ENCODE results near the gene ABHD14A. TPM values are rescaled to one million over a fixed set of nuclear protein-coding genes. Genes with fewer than 3 reads are reported as not detected.

Gene ABHD14A
- polyA plus RNA-seq, 4 donors, result 24.2 to 36.6 (median 29.8) TPM

DNA sequence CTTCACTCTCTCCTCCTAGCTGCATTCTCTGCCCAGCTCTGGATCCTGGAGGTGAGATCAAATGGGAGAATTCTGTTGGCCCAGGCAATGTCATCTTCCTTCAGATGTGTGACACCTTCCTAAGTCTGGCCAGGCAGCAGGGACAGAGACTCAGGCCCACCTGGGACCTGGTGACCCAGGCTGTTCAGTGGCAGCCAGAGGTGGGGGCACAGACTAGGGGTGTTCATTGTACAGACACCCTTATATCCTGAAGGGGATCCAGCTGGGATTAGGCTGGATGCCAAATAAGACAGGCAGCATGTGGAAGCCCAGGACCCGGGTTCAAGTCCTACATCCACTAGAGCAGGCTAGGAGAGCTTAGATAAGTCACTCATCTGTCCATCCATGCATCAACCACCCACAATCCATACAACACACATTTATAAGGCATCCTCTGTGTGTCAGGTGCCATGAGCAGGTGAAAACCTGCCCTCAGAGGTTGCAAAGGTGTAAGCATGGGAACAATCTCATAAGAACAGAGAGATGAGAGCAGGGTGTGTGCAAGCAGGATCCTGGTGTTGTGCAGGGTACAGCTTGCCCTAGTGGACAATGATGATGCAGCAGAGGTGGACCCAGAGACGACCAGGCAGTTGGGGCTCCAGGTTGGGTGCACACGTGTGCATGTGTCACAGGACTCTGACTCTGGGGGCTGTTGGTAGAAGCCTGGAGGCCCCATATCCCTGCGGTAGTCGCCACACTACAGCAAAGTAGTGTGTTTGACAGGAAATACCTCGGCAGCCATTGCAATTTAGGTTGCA is 39.1 kb downstream of the ABHD14A start:
- DNase-seq (ENCODE audit: low read depth in 4 of 4, low spot score in 2 of 4), result no peak

DNA sequence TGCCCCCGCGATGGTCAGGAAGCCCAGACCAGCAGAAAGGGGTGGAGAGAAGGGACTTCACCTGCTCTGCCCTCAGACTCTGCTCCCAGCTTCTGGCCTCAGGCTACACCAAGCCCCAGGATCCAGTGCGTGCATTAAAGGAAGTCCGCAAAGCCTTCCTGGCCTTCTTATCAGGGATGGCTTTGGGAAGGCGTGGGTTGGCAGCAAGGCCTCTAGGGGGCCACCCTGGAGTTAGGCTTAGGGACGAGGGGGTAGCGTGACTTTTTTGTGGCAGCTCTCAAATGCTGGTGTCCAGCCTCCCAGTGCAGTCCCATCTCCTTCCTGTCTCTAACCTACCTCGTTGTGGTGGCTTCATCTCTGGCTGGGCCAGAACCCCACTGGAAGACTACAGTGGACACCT is 39.7 kb downstream of the ABHD14A start:
- DNase-seq (ENCODE audit: low read depth in 4 of 4, low spot score in 2 of 4), result no peak

GRCh38 chr3:52015438-52016228 is 40.8 kb downstream of the ABHD14A start:
- DNase-seq (ENCODE audit: low read depth in 4 of 4, low spot score in 2 of 4), result no peak

- DNase-seq (ENCODE audit: low read depth in 4 of 4, low spot score in 2 of 4), result no peak
These were observed 42.7 kb downstream of the ABHD14A start for GRCh38 chr3:52017586-52017985.

GRCh38 chr3:52018319-52019000 is 43.6 kb downstream of the ABHD14A start:
- DNase-seq (ENCODE audit: low read depth in 4 of 4, low spot score in 2 of 4), result no peak

GRCh38 chr3:52019352-52020080 is 44.7 kb downstream of the ABHD14A start:
- DNase-seq (ENCODE audit: low read depth in 4 of 4, low spot score in 2 of 4), result no peak

- no peak for DNase-seq (ENCODE audit: low read depth in 4 of 4, low spot score in 2 of 4)
These were observed 45.9 kb downstream of the ABHD14A start for GRCh38 chr3:52020796-52021195.

- no peak for DNase-seq (ENCODE audit: low read depth in 4 of 4, low spot score in 2 of 4)
These were observed 46.8 kb downstream of the ABHD14A start for GRCh38 chr3:52021489-52022268.

GRCh38 chr3:52022323-52023100 is 47.6 kb downstream of the ABHD14A start:
- DNase-seq (ENCODE audit: low read depth in 4 of 4, low spot score in 2 of 4), result no peak

DNA sequence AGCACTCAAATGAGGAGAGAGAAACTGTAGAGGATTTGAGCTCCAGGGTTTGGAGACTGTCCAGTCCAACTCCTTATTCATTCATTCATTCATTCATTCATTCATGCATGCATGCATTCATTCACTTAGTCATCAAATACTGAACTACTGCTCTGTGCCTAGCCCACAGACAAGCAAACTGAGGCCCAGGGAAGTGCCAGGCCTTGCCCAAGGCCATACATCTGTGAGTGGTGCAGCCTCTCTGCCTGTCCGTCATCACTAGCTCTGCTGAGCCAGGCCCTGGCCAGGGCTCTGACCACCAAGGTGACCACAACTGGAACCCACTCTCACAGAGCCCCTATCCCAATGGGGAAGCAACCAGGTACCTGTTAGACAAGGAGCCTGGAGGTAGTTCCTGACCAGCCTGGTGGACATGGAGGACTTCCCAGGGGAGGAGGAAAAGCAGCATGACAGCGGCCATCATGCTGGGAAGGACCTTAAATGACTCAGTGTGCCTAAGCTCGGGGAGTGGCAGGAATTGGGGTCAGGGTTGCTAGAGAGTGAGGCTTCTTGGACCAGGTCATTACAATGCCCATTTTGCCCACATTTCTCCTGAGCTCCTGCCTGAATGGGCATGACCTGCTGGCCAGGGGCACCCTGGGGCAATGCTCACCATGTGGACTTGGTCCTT is 48.4 kb downstream of the ABHD14A start:
- DNase-seq (ENCODE audit: low read depth in 4 of 4, low spot score in 2 of 4), result no peak

DNA sequence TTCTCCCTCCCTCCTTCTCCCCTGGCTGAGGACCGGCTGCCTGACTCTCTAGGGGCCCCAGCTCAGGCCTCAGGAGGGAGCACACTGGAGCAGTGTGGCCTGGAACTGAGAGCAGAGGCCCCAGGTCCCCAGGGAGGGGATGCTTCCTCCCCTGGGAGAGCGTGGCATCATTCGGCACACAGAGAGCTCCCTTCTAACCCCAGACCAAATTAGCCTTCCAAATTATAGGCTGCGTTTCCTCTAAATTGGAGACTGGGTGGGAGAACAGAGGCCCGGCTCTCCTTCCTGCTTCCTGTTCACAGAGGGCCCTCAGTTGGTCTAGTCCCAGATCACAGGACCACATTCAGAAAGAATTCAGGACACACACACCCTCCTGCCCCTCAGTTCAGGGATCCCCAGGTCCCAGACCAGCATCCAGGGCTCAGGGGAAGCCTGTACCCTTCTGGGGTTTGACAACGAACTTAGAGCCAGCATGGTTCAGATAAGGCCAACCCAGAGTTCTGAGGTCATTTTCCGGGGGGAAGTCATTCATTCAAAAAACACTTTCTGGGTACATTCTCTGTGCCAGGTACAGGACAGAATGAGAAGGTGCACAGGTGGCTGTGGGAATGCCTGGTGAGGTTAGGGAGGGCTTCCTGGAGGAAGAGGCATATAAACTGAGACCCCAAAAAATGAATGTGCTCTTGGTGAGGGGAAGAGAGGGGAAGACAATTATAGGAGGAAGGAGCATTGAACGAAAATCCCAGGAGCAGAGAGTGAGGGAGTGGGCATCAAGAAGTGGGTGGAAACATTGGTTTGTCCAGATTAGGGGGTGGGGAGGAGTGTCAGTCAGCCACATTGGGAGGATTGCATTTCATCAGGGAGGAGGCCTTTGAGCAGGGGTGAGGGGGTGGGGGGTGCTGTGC is 49.2 kb downstream of the ABHD14A start:
- no peak for DNase-seq (ENCODE audit: low read depth in 4 of 4, low spot score in 2 of 4)

DNA sequence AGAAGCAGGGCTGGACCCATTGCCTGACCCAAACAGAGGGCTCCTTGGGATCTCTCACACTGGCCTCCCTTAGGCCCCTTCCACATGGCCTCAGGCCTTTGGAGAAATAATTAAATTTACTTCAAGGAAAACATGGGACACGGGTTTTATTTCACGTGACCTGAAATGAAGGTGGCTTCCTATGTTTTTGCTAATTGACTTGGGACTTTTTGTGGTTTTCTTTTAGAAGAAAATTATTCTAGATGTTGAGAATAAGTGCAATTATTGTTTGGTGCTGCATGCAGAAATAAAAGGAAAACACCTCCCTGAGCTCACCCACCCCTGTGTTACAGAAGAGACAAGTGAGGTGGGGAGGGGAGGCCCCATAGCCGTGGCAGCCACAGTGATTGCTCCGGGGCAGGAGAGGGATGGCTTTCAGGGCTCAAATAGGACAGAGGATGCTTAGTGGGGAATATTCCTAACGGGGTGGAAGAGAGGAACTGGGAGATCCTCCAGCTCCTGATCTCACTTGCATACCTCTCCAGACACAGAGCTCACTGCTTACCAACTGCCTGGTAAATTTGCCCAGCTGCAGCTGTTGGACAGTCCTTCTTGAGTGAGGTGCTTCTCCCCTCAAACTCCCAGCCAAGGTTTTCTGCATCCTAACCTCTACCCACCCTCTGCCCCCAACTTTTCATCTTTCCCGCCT is 50.0 kb downstream of the ABHD14A start:
- no peak for DNase-seq (ENCODE audit: low read depth in 4 of 4, low spot score in 2 of 4)

GRCh38 chr3:52025453-52025852 is 50.6 kb downstream of the ABHD14A start:
- no peak for DNase-seq (ENCODE audit: low read depth in 4 of 4, low spot score in 2 of 4)

DNA sequence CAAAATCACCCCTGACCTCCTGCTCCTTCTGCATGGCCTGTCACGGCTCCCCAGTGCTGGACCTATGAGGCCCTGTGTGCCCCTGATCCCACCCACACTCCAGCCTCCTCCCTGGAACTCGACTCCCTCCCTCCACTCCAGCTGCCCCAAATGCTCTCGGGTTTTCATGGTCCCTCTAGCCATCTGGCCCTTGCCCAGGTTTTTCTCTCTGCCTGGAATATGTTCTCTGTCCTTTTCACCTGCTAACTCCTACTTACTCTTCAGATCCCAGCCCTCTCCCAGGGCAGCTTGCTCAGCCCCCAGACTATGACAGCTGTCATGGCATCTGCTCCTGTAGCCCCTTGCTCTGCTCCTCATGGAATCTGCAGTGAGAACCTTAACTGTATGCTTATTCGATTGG is 51.2 kb downstream of the ABHD14A start:
- no peak for DNase-seq (ENCODE audit: low read depth in 4 of 4, low spot score in 2 of 4)

- no peak for DNase-seq (ENCODE audit: low read depth in 4 of 4, low spot score in 2 of 4)
These were observed 53.7 kb downstream of the ABHD14A start for GRCh38 chr3:52028572-52028971.

DNA sequence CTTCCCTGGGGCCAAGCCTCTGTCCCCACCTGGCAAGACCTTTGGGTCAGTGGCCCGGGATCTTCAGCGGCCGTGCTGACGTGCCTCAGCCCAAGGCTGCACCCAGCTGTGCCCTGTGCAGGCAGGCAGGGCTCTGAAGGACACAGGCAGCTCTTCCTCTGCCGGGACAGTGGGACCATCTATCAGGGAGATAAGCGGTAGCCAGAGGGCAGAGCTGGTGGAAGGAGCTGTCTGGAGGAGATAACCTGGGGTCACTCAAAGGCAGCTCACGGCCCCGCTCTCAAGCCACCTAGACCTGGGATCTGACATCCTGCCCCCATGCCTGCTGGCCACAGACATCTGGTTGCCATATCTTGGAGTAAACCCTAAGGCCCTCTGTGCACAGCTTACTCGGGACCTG is 54.2 kb downstream of the ABHD14A start:
- DNase-seq (ENCODE audit: low read depth in 4 of 4, low spot score in 2 of 4), result no peak

- DNase-seq (ENCODE audit: low read depth in 4 of 4, low spot score in 2 of 4), result no peak
These were observed 54.7 kb downstream of the ABHD14A start for GRCh38 chr3:52029535-52029934.
